ENCODE data around the gene CD70. TPM values are rescaled to one million over a fixed set of nuclear protein-coding genes. Genes with fewer than 3 reads are reported as not detected.
"Not testable (repeated sequence)": the region's sequence is repeated elsewhere in the genome, so short reads cannot be mapped to it uniquely, and the experiment has no call there.

The CD70 gene
- total RNA-seq, 1 donor from 2014 or later, result not detected

- Mint-ChIP-seq H3K27me3 (peaks cover 13% of the 10 kb centered on the region), H3K4me1 (ENCODE audit: low read depth) (peaks cover 6% of the 10 kb centered on the region), H3K9me3 (ENCODE audit: low read depth) (no peaks in the 10 kb centered on the region), H3K4me3 (ENCODE audit: low read depth) (no peak overlapping the region), H3K36me3 (ENCODE audit: insufficient read depth) (no peaks in the 10 kb centered on the region), H3K27ac (no peak overlapping the region)
- TF ChIP-seq, protein P1, sequence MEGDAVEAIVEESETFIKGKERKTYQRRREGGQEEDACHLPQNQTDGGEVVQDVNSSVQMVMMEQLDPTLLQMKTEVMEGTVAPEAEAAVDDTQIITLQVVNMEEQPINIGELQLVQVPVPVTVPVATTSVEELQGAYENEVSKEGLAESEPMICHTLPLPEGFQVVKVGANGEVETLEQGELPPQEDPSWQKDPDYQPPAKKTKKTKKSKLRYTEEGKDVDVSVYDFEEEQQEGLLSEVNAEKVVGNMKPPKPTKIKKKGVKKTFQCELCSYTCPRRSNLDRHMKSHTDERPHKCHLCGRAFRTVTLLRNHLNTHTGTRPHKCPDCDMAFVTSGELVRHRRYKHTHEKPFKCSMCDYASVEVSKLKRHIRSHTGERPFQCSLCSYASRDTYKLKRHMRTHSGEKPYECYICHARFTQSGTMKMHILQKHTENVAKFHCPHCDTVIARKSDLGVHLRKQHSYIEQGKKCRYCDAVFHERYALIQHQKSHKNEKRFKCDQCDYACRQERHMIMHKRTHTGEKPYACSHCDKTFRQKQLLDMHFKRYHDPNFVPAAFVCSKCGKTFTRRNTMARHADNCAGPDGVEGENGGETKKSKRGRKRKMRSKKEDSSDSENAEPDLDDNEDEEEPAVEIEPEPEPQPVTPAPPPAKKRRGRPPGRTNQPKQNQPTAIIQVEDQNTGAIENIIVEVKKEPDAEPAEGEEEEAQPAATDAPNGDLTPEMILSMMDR (IDR thresholded peaks at IDR 0.05; ENCODE audit: unreplicated experiment), result no peak
- no peak for DNase-seq (ENCODE audit: low spot score, unreplicated experiment)
Measured at GRCh38 chr19:6608940-6609339, 18.0 kb upstream of the CD70 start.

DNA sequence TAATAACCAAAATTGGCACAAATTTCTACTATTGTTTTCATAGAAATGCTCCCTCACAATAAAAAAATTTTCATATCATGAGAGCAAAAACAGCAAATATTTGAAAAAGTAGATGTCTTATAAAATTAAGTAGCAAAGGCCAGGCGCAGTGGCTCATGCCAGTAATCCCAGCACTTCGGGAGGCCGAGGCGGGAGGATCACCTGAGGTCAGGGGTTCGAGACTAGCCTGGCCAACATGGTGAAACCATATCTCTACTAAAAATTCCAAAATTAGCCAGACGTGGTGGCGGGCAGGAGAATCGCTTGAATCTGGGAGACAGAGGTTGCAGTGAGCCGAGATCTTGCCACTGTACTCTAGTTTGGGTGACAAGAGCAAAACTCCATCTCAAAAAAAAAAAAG is 17.2 kb upstream of the CD70 start:
- not testable (repeated sequence) for DNase-seq (ENCODE audit: low spot score, unreplicated experiment); H3K9me3 Mint-ChIP-seq (ENCODE audit: low read depth); H3K27ac Mint-ChIP-seq; H3K4me3 Mint-ChIP-seq (ENCODE audit: low read depth); H3K36me3 Mint-ChIP-seq (ENCODE audit: insufficient read depth); H3K4me1 Mint-ChIP-seq (ENCODE audit: low read depth)
- H3K27me3 Mint-ChIP-seq, result peaks cover 13% of the 10 kb centered on the region

DNA sequence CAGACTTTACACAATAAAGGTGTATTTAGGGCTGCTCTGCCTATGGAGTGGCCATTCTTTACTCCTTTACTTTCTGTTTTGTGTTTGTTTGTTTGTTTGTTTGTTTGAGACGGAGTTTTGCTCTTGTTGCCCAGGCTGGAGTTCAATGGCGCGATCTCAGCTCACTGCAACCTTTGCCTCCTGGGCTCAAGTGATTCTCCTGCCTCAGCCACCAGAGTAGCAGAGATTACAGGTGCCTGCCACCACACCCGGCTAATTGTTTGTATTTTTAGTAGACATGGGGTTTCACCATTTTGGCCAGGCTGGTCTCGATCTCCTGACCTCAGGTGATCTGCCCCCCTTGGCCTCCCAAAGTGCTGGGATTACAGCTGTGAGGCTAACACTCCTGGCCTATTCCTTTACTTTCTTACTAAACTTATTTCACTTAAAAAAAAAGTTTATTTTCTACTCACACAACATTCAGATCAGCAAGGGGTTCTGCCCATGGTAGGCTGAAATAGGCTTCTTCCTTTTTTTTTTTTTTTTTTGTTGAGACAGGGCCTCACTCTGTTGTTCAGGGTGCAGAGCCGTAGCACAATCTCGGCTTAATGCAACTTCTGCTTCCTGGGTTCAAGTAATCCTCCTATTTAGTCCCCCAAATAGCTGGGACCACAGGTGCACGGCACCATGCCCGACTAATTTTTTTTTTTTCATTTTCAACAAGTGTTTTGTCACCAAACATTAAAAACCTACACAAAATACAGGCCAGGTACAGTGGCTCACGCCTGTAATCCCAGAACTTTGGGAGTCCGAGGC is 15.5 kb upstream of the CD70 start:
- H3K9me3 Mint-ChIP-seq (ENCODE audit: low read depth); DNase-seq (ENCODE audit: low spot score, unreplicated experiment); H3K4me3 Mint-ChIP-seq (ENCODE audit: low read depth); H3K36me3 Mint-ChIP-seq (ENCODE audit: insufficient read depth); H3K4me1 Mint-ChIP-seq (ENCODE audit: low read depth); H3K27ac Mint-ChIP-seq: not testable (repeated sequence)
- H3K27me3 Mint-ChIP-seq, result peaks cover 13% of the 10 kb centered on the region

DNA sequence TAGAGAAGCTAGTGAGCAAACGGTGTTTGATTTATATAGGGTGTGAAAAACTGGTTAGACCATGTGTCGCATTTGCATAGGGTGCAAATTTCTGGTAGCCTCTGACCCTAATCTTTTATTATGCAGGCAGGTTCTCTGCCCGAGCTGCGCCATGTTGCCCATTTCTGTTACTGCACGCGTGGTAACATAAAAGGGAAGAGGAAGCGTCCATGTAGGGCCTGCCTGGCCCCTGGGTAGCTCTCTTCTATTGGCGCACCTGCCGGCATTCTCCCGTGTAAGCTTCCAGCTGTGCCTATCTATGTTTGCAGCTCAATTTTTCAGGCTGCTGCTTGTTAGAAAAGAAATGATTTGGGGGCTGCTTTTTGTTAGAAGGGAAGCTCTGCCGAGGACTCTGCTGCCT is 14.0 kb upstream of the CD70 start:
- DNase-seq (ENCODE audit: low spot score, unreplicated experiment), result no peak
- Mint-ChIP-seq H3K4me3 (ENCODE audit: low read depth) (no peak overlapping the region), H3K27ac (no peak overlapping the region), H3K4me1 (ENCODE audit: low read depth) (no peaks in the 10 kb centered on the region), H3K9me3 (ENCODE audit: low read depth) (no peaks in the 10 kb centered on the region), H3K36me3 (ENCODE audit: insufficient read depth) (no peaks in the 10 kb centered on the region), H3K27me3 (peaks cover 11% of the 10 kb centered on the region)
- TF ChIP-seq, protein P1 (IDR thresholded peaks at IDR 0.05; ENCODE audit: unreplicated experiment), result no peak

GRCh38 chr19:6602729-6603114 is 11.8 kb upstream of the CD70 start:
- DNase-seq (ENCODE audit: low spot score, unreplicated experiment), result no peak
- peaks cover 14% of the 10 kb centered on the region for H3K27me3 Mint-ChIP-seq
- H3K4me3 Mint-ChIP-seq (ENCODE audit: low read depth), result no peak overlapping the region
- H3K9me3 Mint-ChIP-seq (ENCODE audit: low read depth), result peaks cover 3% of the 10 kb centered on the region
- peaks cover 2% of the 10 kb centered on the region for H3K36me3 Mint-ChIP-seq (ENCODE audit: insufficient read depth)
- no peaks in the 10 kb centered on the region for H3K4me1 Mint-ChIP-seq (ENCODE audit: low read depth)
- H3K27ac Mint-ChIP-seq, result no peak overlapping the region
- TF ChIP-seq, protein P1 (IDR thresholded peaks at IDR 0.05; ENCODE audit: unreplicated experiment), result no peak

GRCh38 chr19:6601537-6602052 is 10.6 kb upstream of the CD70 start:
- not testable (repeated sequence) for H3K36me3 Mint-ChIP-seq (ENCODE audit: insufficient read depth); DNase-seq (ENCODE audit: low spot score, unreplicated experiment); H3K4me1 Mint-ChIP-seq (ENCODE audit: low read depth); H3K9me3 Mint-ChIP-seq (ENCODE audit: low read depth); H3K27ac Mint-ChIP-seq; H3K4me3 Mint-ChIP-seq (ENCODE audit: low read depth)
- H3K27me3 Mint-ChIP-seq, result peaks cover 17% of the 10 kb centered on the region

- not testable (repeated sequence) for H3K4me3 Mint-ChIP-seq (ENCODE audit: low read depth); H3K9me3 Mint-ChIP-seq (ENCODE audit: low read depth); H3K4me1 Mint-ChIP-seq (ENCODE audit: low read depth); H3K36me3 Mint-ChIP-seq (ENCODE audit: insufficient read depth); DNase-seq (ENCODE audit: low spot score, unreplicated experiment); H3K27ac Mint-ChIP-seq
- peaks cover 17% of the 10 kb centered on the region for H3K27me3 Mint-ChIP-seq
Measured at GRCh38 chr19:6600951-6601536, 10.1 kb upstream of the CD70 start.

Data from progenitor cell of endocrine pancreas (in vitro differentiated cells).